RWPE1 (cell line): Measurements from ENCODE around the gene HPSE2.

ENCODE experiments used
- CTCF ChIA-PET: fragments of 350-600 bp; sonication (Branson Sonifier 250); formaldehyde crosslinking; extraction: SDS; loops from one replicate; lab custom pipeline; 2021; lab: Yijun Ruan, JAX
- POLR2A ChIA-PET: fragments of 400-600 bp; formaldehyde crosslinking; extraction: SDS; loops from one replicate; lab custom pipeline; 2020; ENCODE audit warnings: antibody characterized with exemption; ENCODE audit not compliant: low non-redundant PET; lab: Yijun Ruan, JAX
- DNase-seq: peaks from one replicate; pipeline ENCODE4 v3.0.0; 2012; ENCODE audit warnings: low spot score
- H3K27ac ChIP-seq: fragments of 450-650 bp; 2 replicates; pipeline ENCODE4 v1.5.1; 2017
- CTCF ChIP-seq: fragments of 450-650 bp; conservative IDR thresholded peaks from 2 replicates; pipeline ENCODE4 v1.5.1; 2017; ENCODE audit warnings: low read depth, mild to moderate bottlenecking

The HPSE2 gene

GRCh38 chr10:98778277-98778759 lies 457.3 kb downstream of the HPSE2 start:
- DNase-seq = no peak
- TF ChIP-seq CTCF = no peak
- ChIA-PET CTCF (no interaction called here), POLR2A (no interaction called here)
- no peak overlapping the region for H3K27ac ChIP-seq

GRCh38 chr10:98758463-98758862 lies 477.2 kb downstream of the HPSE2 start:
- ChIA-PET POLR2A (no interaction called here), CTCF (no interaction called here)
- TF ChIP-seq CTCF = no peak
- no peak for DNase-seq
- H3K27ac ChIP-seq = no peak overlapping the region

- ChIA-PET CTCF (interaction anchor here (0.7 to 1.1 kb wide), 3 partner anchors 28 to 498 kb away, joined by 3 read pairs; no protein-coding TSS in a partner anchor), POLR2A (no interaction called here)
- DNase-seq = peak; percentile 8
These were observed 487.4 kb downstream of the HPSE2 start for GRCh38 chr10:98748298-98748697.

GRCh38 chr10:98745645-98746044 lies 490.0 kb downstream of the HPSE2 start:
- CTCF ChIA-PET = no interaction called here
- POLR2A ChIA-PET = no interaction called here
- DNase-seq = no peak
- H3K27ac ChIP-seq = no peak overlapping the region
- TF ChIP-seq CTCF = no peak

More at GRCh38 chr10:98748298-98748697, 487.4 kb downstream of the HPSE2 start:
- TF ChIP-seq CTCF = no peak; the same call in 1 of the 2 replicates
- no peak overlapping the region for H3K27ac ChIP-seq

- ChIA-PET CTCF (interaction anchor here (0.6 kb wide), 1 partner anchor 28 kb away, joined by 3 read pairs; no protein-coding TSS in a partner anchor), POLR2A (no interaction called here)
- TF ChIP-seq CTCF = no peak
- no peak overlapping the region for H3K27ac ChIP-seq
- DNase-seq = no peak
These were observed 515.1 kb downstream of the HPSE2 start for GRCh38 chr10:98720551-98720950.

GRCh38 chr10:98713586-98713985 lies 522.1 kb downstream of the HPSE2 start:
- TF ChIP-seq CTCF = no peak
- no peak for DNase-seq
- ChIA-PET POLR2A (no interaction called here), CTCF (no interaction called here)
- H3K27ac ChIP-seq = no peak overlapping the region

GRCh38 chr10:98696516-98696915 lies 539.1 kb downstream of the HPSE2 start:
- no peak overlapping the region for H3K27ac ChIP-seq
- DNase-seq = no peak
- ChIA-PET CTCF (no interaction called here), POLR2A (no interaction called here)
- no peak for TF ChIP-seq CTCF
